HG03196 (cell line): Measurements from ENCODE around the gene NAA50.
A peak's percentile ranks its signal among the peaks of the same experiment; 100 is the strongest.

Source experiments
- ATAC-seq: cut with Tn5 transposase; IDR thresholded peaks from one replicate; pipeline ENCODE4 v1.9.1; 2021; ENCODE audit not compliant: unreplicated experiment

The NAA50 gene

GRCh38 chr3:113745756-113746547 is at the start of gene NAA50:
NAA50 (minus strand) TSS chr3:113746249; CDS start chr3:113745949, 300 bp downstream.
- ATAC-seq, result peak; percentile 51

GRCh38 chr3:113795693-113796092 is 49.6 kb upstream of the NAA50 start:
- no peak for ATAC-seq

DNA sequence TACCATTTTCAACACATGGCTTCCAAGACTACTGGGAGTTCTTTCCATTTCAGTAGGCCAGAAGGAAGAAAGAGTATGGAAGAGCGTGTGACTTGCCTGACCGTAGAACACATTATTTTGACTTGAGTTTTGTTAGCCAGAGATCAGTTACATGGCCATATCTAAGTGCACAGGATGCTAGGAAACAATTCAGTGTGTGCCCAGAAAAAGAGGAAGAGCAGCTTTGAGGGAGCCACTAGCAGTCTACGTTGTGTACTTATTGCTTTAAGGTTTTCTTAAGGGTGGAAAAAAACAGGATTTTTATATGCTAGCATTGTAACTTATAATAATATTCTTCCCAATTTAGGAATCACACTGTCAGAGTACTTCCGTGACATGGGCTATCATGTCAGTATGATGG is 48.5 kb upstream of the NAA50 start:
- no peak for ATAC-seq

GRCh38 chr3:113791381-113791780 is 45.3 kb upstream of the NAA50 start:
- ATAC-seq, result no peak

DNA sequence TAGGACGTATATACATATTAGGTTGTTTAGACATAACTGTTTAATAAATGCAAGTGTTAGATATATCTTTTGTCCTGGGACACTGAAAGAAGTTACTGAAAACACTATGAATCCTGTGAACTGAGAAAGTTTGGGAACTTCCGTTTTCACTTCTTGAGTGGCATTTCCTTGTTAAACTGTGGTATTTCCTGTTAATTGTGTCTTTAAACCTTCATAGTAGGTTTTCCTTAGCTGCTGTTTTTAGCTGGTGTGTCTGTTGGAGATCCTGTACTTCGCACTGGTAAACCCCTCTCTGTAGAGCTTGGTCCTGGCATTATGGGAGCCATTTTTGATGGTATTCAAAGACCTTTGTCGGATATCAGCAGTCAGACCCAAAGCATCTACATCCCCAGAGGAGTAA is 37.9 kb upstream of the NAA50 start:
- ATAC-seq, result no peak

GRCh38 chr3:113783463-113783862 is 37.4 kb upstream of the NAA50 start:
- no peak for ATAC-seq

DNA sequence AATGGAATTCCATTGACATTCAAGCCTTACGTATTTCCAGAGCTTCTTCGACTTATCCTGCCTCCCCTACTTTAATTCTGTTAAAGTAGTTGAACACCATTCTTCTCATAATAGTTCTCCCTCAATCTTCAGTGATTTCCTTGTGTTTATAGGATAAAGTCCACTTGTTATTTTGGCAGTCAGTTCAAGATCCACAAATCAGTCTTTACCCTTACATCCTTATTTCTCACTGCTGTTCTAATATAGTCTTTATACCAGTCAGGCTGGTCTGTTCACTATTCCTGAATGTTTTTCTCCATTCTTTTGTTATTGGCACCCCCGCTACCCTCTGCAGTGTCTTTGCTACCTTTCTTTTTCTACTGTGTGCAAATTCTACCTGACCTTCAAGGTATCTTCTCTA is 30.5 kb upstream of the NAA50 start:
- ATAC-seq, result no peak

GRCh38 chr3:113775516-113775915 is 29.5 kb upstream of the NAA50 start:
- ATAC-seq, result no peak

DNA sequence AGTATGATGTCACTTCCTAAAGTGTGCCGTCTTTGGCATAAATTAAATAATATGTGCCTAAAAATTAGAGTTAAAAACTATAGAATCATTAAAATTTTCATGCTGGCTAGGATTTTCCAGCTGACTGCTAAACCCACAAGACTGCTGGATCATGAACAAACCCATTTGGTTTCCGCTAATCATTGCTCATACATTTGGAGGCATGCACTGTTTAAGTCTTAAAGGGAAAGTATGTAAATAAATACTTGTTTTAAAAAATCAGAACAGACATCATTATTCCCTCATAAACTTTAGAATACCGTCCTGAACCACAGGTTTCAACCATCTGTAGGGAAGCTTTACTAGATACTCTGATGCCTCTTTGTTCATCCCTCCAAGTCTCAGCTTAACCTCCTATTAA is 27.3 kb upstream of the NAA50 start:
- no peak for ATAC-seq

DNA sequence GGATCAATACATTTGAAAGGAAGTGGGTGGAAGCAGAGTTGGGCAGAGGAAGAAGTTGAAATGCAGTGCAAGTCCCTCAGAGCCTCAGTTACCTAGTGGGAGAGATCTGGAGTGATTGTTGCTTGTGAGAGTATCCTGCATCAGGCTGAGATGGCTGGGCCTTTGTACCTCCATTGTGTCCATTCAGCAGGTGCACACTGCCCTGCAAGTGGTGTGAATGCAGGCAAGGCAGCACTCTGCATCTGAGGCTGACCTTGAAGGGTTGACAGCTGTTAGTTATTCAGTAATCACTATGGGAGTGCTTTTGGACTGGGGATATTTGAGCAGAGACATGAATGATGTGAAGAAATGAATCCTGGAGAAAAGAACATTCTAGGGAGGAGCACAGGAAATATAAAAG is 25.9 kb upstream of the NAA50 start:
- ATAC-seq, result no peak

GRCh38 chr3:113769551-113769950 is 23.5 kb upstream of the NAA50 start:
- peak; percentile 80 for ATAC-seq

DNA sequence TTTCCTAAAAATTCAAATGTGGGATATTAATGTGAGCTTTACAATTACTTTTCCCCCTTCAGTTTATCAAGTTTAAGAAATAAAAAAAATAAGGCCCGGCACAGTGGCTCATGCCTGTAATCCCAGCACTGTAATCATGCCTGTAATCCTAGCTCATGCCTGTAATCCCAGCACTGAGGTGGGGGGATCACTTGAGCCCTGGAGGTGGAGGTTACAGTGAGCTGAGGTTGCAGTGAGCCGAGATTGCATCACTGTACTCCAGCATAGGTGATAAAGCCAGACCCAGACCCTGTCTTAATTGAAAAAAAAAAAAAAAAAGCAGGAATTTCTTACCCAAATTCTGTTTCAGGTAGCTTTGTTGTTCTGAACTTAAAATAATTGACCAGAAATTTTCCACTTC is 18.6 kb upstream of the NAA50 start:
- ATAC-seq, result no peak

DNA sequence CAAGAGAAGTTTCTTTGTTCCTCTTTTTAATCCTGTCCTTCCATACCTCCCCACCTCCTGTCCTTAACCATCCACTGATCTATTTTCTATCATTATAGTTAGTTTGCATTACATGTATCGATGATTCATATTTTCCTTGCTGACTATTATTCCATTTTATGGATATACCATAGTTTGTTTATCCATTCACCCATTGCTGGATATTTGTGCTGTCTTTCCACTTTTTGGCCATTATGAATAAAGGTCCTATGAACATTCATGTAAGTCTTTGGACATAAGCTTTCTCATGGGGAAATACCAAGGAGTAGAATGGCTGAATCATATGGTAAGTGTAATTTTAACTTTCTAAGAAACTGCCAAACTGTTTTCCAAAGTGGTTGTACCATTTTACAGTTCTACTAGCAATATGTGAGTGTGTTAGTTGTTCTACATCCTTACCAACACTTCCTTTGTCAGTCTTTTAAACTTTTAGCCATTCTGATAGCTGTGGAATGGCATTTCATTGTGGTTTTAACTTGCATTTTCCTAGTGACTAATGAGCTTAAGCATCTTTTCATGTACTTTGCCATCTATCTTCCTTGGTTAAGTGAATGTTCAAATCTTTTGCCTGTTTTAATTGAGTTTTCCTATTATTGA is 12.5 kb upstream of the NAA50 start:
- ATAC-seq, result no peak

DNA sequence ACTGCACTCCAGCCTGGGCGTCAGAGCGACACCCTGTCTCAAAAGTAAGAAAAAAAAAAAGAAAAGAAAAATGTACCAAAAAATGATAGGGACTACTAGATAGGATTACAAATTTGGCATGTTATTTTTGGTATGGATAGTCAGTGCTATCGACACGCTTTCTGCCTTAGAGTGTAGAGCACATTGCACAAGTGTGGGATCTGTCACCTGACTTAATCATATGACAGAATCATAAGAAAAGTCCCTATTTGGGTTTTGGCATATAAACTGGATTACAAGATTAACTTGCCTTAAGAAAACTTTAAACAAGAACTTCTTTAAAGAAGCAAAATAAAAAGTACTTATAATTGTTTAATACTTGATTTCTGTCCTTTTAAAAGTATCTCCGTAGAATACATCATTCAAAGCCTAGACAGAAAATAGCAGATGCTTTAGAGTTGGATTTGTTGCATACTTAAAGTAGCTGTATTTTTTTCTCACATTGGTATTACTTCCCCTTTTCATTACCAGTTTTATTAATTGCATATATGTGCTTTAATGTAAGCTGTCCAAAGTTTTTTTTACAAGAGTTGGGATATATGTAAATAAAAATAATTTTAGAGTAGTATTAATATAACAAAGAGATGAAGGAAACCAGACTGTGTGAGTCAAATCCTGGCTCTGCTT is 8.6 kb upstream of the NAA50 start:
- no peak for ATAC-seq

DNA sequence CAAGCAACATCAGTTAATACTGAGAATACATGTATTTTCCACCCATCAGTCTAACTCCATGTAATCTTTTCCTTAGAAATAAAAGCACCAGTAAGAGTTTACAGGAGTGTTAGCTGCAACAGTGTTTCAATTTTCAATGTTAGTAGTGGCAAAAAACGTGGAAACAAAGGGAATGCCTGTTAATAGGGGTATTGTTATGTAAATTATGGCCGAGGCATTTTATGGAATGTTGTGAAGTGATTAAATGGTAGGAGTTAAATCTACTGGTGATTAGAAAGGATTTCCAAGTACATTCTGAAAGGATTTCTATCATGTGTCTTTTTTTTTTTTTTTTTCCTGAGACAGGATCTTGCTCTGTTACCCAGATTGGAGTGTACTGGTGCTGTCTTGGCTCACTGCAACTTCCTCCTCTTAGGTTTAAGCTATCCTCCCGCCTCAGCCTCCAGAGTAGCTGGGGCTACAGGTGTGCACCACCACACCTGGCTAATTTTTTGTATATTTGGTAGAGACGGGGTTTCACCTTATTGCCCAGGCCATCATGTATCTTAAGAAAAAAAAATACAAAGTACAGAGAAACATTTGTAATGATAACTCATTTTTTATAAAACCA is 7.4 kb upstream of the NAA50 start:
- ATAC-seq, result no peak

DNA sequence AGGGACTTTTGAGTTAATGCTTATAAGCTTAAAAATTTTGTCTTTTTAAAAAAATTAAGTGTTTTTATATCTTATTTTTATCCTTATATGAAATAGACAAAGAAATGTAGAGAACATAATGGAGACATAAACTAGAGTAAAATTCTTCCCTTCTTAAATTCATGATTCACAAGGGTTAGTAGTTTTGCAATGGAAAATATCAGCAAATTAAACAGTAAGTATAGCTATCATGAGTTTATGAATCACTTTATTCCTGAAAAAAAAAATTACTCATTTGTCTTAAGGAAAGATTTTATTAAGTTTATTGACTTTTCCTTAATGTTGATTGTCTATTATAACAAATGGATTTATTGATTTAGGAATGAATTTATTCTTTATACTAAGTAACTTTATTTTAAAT is 5.1 kb upstream of the NAA50 start:
- no peak for ATAC-seq

DNA sequence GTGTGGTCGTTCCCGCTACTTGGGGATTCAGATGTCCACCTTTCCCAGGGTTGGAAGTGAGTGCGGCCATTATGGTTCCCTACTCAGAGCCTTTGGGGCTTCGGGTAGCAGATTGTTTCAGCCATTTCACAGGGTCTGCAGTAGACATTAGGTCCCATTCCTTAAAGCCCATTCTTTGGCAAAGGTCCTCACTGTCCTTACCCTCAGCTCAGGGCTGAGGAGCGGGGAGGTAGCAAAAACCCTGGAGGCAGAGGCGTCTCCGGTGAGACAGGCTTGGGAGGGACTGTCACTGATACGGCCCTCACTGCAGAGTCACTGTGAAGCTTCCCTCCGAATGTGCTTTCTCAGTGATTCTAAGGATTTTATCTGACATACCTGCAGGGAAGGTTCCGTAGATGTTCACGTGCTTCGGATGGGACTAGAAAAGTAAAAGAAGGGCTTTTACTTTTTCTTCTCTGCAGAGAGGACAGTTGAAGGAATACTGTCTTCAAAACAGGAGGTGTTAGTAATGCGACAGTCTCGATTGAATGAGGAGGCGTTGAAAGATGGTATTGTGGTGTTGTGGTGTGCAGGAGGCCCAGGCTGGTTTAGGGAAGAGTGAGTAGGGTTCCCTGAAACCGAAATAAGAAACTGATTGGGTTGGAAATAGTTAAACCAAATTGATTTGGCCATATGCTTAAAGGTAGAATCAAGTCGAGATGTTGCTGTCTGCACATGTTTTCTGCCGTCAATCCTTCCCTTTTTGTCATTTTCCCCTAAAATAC is 1.4 kb upstream of the NAA50 start:
- peak; percentile 2 for ATAC-seq

DNA sequence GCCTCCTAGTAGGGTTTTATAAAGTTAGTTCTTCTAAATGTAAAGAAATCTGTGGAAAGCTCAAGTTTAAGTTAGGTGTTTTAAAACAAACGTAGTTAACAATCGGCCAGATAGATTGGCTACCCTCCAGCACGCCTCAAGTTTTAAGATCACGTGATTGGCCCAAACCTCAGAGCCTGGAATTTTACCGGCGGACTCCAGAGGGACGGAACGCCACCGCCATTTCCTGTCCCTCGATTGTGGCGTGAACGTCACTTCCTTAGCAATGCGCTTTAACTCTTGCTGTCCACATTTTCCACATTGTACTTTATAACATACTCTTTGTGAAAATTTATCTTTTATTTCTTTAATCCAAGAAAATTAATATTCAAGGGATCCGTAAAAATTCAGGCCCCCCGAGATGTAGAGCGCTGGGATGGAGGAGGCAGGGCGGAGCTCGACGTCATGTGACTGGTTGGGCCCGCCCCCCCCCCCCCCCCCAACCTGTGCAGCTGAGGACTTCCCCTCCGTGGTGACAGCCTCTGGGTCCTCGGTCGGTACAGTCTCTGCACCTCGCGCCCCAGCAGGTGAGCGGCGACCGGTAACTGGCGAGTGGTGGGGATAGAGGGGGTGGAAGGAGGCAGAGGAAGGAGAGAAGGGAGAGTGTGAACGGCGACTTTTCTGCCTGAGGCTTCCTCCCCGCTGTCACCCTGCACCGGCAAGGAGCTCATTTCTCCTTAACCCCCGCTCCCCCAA is 666 bp upstream of the NAA50 start, which contains the start of gene ATP6V1A:
TSS of gene ATP6V1A (plus strand) at position 488 of the 735 bp plus-strand sequence. CDS start 31,719 bp downstream, outside the sequence.
- ATAC-seq, result peak; percentile 43

- ATAC-seq, result peak; percentile 45
Measured at GRCh38 chr3:113744941-113745755, 901 bp downstream of the NAA50 start.
